ENCODE data around the gene PDGFRA.
"Not testable (repeated sequence)": the region's sequence is repeated elsewhere in the genome, so short reads cannot be mapped to it uniquely, and the experiment has no call there.

The PDGFRA gene

GRCh38 chr4:54227256-54228055 lies 1.6 kb upstream of the PDGFRA start:
- peak; percentile 83 for DNase-seq (ENCODE audit: low spot score)

- DNase-seq (ENCODE audit: low spot score): peak; percentile 91
Observed at GRCh38 chr4:54228056-54228527, 1.0 kb upstream of the PDGFRA start.

GRCh38 chr4:54228546-54228945 lies 547 bp upstream of the PDGFRA start:
- no peak for DNase-seq (ENCODE audit: low spot score)

GRCh38 chr4:54229631-54230483 lies 764 bp downstream of the PDGFRA start:
- no peak for DNase-seq (ENCODE audit: low spot score)

GRCh38 chr4:54230484-54231418 lies 1.7 kb downstream of the PDGFRA start:
- peak; percentile 66 for DNase-seq (ENCODE audit: low spot score)

GRCh38 chr4:54231419-54231767 lies 2.3 kb downstream of the PDGFRA start:
- DNase-seq (ENCODE audit: low spot score): no peak

- peak; percentile 67 for DNase-seq (ENCODE audit: low spot score)
Observed at GRCh38 chr4:54231768-54232688, 2.9 kb downstream of the PDGFRA start.

- DNase-seq (ENCODE audit: low spot score): no peak
Observed at GRCh38 chr4:54233277-54233696, 4.2 kb downstream of the PDGFRA start.

- DNase-seq (ENCODE audit: low spot score): peak; percentile 78
Observed at GRCh38 chr4:54233697-54234496, 4.8 kb downstream of the PDGFRA start.

GRCh38 chr4:54234497-54235205 lies 5.6 kb downstream of the PDGFRA start:
- no peak for DNase-seq (ENCODE audit: low spot score)

- DNase-seq (ENCODE audit: low spot score): not testable (repeated sequence)
Observed at GRCh38 chr4:54236316-54236715, 7.2 kb downstream of the PDGFRA start.

- no peak for DNase-seq (ENCODE audit: low spot score)
Observed at GRCh38 chr4:54237770-54238169, 8.7 kb downstream of the PDGFRA start.

GRCh38 chr4:54238389-54238788 lies 9.3 kb downstream of the PDGFRA start:
- no peak for DNase-seq (ENCODE audit: low spot score)

GRCh38 chr4:54241268-54241823 lies 12.3 kb downstream of the PDGFRA start:
- not testable (repeated sequence) for DNase-seq (ENCODE audit: low spot score)

GRCh38 chr4:54243541-54243940 lies 14.4 kb downstream of the PDGFRA start:
- DNase-seq (ENCODE audit: low spot score): not testable (repeated sequence)

GRCh38 chr4:54252312-54252711 lies 23.2 kb downstream of the PDGFRA start:
- not testable (repeated sequence) for DNase-seq (ENCODE audit: low spot score)

- DNase-seq (ENCODE audit: low spot score): no peak
Observed at GRCh38 chr4:54254116-54254914, 25.2 kb downstream of the PDGFRA start.

- DNase-seq (ENCODE audit: low spot score): no peak
Observed at GRCh38 chr4:54254915-54255246, 25.8 kb downstream of the PDGFRA start.
